DND-41 (cell line): Measurements from ENCODE around the gene MYH9.

Experiments used
- ATAC-seq: fragments of 200-7000 bp; cut with Tn5 transposase; 3 replicates; pipeline ENCODE4 v1.9.1; 2021; ENCODE audit warnings: low read depth; ENCODE audit not compliant: insufficient read depth
- DNase-seq: peaks from one replicate; pipeline ENCODE4 v3.0.0-alpha.2; 2020
- H2AFZ ChIP-seq: 2 replicates; pipeline ENCODE4 v1.6.0; 2012; ENCODE audit warnings: low read depth, low read length
- H3K27ac ChIP-seq: 2 replicates; pipeline ENCODE4 v1.5.1; 2012; ENCODE audit warnings: low read length, inconsistent platforms
- H3K27me3 ChIP-seq: fragments of 200-600 bp; sonication (generic); 2 replicates; pipeline ENCODE4 v1.6.0; 2012; ENCODE audit warnings: low read length, mild to moderate bottlenecking, inconsistent platforms; ENCODE audit not compliant: insufficient read depth, poor library complexity
- H3K36me3 ChIP-seq: 2 replicates; pipeline ENCODE4 v1.5.1; 2012; ENCODE audit warnings: low read length, inconsistent platforms; ENCODE audit not compliant: insufficient read depth
- H3K4me1 ChIP-seq: 2 replicates; pipeline ENCODE4 v1.5.1; 2012; ENCODE audit warnings: mild to moderate bottlenecking, low read length; ENCODE audit not compliant: insufficient read depth
- H3K4me2 ChIP-seq: 2 replicates; pipeline ENCODE4 v1.6.0; 2012; ENCODE audit warnings: mild to moderate bottlenecking, moderate library complexity, low read length, inconsistent platforms; ENCODE audit not compliant: insufficient read depth
- H3K4me3 ChIP-seq, 2 experiments: fragments of 200-600 bp in 1 of 2; shearing (Covaris generic) in 1 of 2; 2 replicates each; pipeline ENCODE4 v1.5.1; 2012 to 2016; ENCODE audit warnings: inconsistent platforms in 2 of 2, low read length in 2 of 2, mild to moderate bottlenecking in 2 of 2, low read depth in 1 of 2, moderate library complexity in 1 of 2
- H3K79me2 ChIP-seq: 2 replicates; pipeline ENCODE4 v1.6.0; 2012; ENCODE audit warnings: low read length, inconsistent platforms; ENCODE audit not compliant: insufficient read depth
- H3K9ac ChIP-seq: 2 replicates; pipeline ENCODE4 v1.6.0; 2012; ENCODE audit warnings: low read depth, mild to moderate bottlenecking, inconsistent platforms, low read length, moderate library complexity
- H3K9me3 ChIP-seq: 2 replicates; pipeline ENCODE4 v1.5.1; 2012; ENCODE audit warnings: low read length, moderate library complexity, mild to moderate bottlenecking, inconsistent platforms; ENCODE audit not compliant: insufficient read depth, severe bottlenecking
- H4K20me1 ChIP-seq: 2 replicates; pipeline ENCODE4 v1.6.0; 2012; ENCODE audit warnings: low read length; ENCODE audit not compliant: insufficient read depth
- EZH2 ChIP-seq: IDR thresholded peaks from 3 replicates; pipeline ENCODE4 v1.6.1; 2012; ENCODE audit warnings: borderline replicate concordance, low read depth, mild to moderate bottlenecking, moderate library complexity, low read length, inconsistent platforms; ENCODE audit not compliant: severe bottlenecking
- TF ChIP-seq, protein P1 (sequence below): IDR thresholded peaks from 2 replicates; pipeline ENCODE4 v1.5.1; 2012; ENCODE audit warnings: borderline replicate concordance, low read length, moderate library complexity, mild to moderate bottlenecking; ENCODE audit not compliant: poor library complexity, severe bottlenecking; ENCODE audit errors: extremely low read depth

The MYH9 gene

DNA sequence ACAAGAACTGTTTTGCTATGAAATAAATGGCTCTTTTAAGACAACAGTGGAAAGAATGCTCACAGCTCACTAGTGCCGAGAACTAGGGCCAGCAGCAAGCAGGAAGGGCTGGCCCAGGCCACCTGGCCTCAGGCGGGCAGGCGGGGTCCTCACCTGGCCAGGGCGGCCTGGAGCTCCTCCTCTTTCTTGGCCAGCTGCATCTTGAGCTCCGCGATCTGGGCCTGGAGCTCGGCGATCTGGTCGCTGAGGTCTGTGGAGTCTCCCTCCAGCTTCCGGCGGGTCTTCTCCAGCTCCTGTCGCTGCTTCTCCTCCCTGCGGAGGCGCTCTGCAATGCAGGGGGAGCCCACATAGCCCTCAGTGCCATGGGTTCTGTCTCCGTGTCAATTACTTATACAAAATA is 91.1 kb downstream of the MYH9 start:
- TF ChIP-seq, protein P1, sequence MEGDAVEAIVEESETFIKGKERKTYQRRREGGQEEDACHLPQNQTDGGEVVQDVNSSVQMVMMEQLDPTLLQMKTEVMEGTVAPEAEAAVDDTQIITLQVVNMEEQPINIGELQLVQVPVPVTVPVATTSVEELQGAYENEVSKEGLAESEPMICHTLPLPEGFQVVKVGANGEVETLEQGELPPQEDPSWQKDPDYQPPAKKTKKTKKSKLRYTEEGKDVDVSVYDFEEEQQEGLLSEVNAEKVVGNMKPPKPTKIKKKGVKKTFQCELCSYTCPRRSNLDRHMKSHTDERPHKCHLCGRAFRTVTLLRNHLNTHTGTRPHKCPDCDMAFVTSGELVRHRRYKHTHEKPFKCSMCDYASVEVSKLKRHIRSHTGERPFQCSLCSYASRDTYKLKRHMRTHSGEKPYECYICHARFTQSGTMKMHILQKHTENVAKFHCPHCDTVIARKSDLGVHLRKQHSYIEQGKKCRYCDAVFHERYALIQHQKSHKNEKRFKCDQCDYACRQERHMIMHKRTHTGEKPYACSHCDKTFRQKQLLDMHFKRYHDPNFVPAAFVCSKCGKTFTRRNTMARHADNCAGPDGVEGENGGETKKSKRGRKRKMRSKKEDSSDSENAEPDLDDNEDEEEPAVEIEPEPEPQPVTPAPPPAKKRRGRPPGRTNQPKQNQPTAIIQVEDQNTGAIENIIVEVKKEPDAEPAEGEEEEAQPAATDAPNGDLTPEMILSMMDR, result no peak
- no peak for TF ChIP-seq EZH2
- Histone ChIP-seq H3K36me3 (peaks cover 100% of the 10 kb centered on the region), H3K4me2 (no peak overlapping the region), H3K79me2 (no peaks in the 10 kb centered on the region), H3K4me3 (no peak overlapping the region), H3K27ac (no peak overlapping the region), H3K9me3 (peaks cover 11% of the 10 kb centered on the region), H2AFZ (no peak overlapping the region), H3K27me3 (no peaks in the 10 kb centered on the region), H4K20me1 (peaks cover 9% of the 10 kb centered on the region; the same call in 1 of the 2 replicates), H3K4me1 (no peaks in the 10 kb centered on the region), H3K9ac (no peak overlapping the region)
- DNase-seq (no peak), ATAC-seq (no peak)

DNA sequence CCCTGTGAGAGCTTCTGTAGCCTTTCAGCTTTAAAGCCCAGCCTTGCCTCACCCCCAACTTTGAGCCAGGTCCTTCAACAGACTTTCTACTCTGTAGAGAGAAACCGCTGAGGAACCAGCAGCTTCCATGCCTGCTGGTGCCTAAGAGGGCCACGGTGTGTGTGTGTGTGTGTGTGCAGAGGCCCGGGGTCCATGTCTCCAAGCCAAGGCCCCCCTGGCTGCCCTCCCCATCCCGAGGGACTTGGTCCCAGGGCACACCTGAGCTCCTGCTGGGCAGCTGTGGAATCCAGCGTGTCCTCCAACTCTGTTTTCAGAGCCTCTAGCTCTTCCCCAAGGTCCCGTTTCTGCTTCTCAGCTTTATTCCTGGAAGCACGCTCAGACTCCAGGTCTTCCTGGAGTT is 92.5 kb downstream of the MYH9 start:
- Histone ChIP-seq H2AFZ (no peak overlapping the region), H3K27ac (no peak overlapping the region), H3K27me3 (no peaks in the 10 kb centered on the region), H3K9me3 (peaks cover 13% of the 10 kb centered on the region), H3K79me2 (no peaks in the 10 kb centered on the region), H3K36me3 (peaks cover 87% of the 10 kb centered on the region), H3K4me1 (no peaks in the 10 kb centered on the region), H4K20me1 (peaks cover under 1% of the 10 kb centered on the region; the same call in 1 of the 2 replicates), H3K9ac (no peak overlapping the region), H3K4me3 (no peak overlapping the region), H3K4me2 (no peak overlapping the region)
- ATAC-seq (no peak), DNase-seq (no peak)
- no peak for TF ChIP-seq EZH2
- TF ChIP-seq, protein P1, result no peak

DNA sequence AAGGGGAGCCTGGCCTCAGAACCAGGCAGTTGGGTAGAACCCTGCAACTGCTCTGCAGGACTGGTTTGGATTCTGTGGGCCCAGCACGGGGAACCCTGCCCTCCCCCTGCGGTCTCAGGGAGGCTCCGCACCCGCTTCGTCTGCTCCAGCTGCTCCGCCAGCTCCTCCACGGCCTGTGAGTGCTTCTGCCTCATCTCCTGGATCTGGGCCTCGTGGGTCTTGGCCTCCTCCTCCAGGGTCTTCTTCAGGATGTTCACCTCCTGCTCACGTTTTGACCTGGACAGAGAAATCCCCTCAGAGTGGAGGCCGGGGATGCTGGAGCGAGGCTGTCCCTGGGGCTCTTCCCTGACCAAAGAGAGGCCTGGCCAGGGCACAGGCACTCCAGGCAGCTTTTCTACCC is 93.0 kb downstream of the MYH9 start:
- Histone ChIP-seq H3K9me3 (peaks cover 13% of the 10 kb centered on the region), H3K27me3 (no peaks in the 10 kb centered on the region), H3K4me1 (no peaks in the 10 kb centered on the region), H3K4me2 (no peak overlapping the region), H4K20me1 (no peaks in the 10 kb centered on the region; the same call in 1 of the 2 replicates), H3K4me3 (no peak overlapping the region), H3K79me2 (no peaks in the 10 kb centered on the region), H2AFZ (no peak overlapping the region), H3K9ac (no peak overlapping the region), H3K36me3 (peaks cover 86% of the 10 kb centered on the region), H3K27ac (no peak overlapping the region)
- ATAC-seq (no peak), DNase-seq (no peak)
- TF ChIP-seq EZH2, result no peak
- TF ChIP-seq, protein P1, result no peak

DNA sequence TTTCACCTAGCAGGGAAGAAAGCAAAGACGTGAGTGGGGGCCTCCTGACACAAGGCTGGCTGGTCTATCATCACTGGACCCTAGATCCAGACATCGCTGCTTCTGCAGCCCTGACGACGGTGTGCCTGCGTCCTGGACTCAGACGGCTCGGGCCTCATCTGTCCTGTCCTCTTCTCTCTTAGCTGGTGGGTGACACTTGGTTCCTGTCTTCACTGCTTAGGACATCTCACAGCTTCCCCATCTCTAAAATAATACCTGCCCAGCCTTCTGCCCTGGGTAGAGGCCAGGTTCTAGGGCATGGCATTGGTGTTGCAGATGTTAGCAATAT is 93.5 kb downstream of the MYH9 start:
- no peaks in the 10 kb centered on the region for H3K27me3 ChIP-seq
- no peak overlapping the region for H3K4me2 ChIP-seq
- no peaks in the 10 kb centered on the region for H4K20me1 ChIP-seq
- no peak overlapping the region for H3K4me3 ChIP-seq
- H3K9me3 ChIP-seq, result peaks cover 13% of the 10 kb centered on the region
- H2AFZ ChIP-seq, result no peak overlapping the region
- no peak overlapping the region for H3K27ac ChIP-seq
- TF ChIP-seq, protein P1, result no peak
- no peak for TF ChIP-seq EZH2
- no peak for DNase-seq
- no peaks in the 10 kb centered on the region for H3K4me1 ChIP-seq
- ATAC-seq, result no peak
- no peaks in the 10 kb centered on the region for H3K79me2 ChIP-seq
- H3K36me3 ChIP-seq, result peaks cover 86% of the 10 kb centered on the region
- no peak overlapping the region for H3K9ac ChIP-seq
